MCF 10A (cell line): ENCODE results near the gene MRPS23. TPM values are rescaled to one million over a fixed set of nuclear protein-coding genes. Genes with fewer than 3 reads are reported as not detected.

Experiments
- BruUV-seq: library from RNA; stranded (reverse); fragments of 400-500 nt; replicated peaks from 2 replicates; lab custom pipeline; 2021; lab: Mats Ljungman, UMichigan
- CTCF ChIA-PET: fragments of 300-600 bp; sonication (Branson Sonifier 250); formaldehyde crosslinking; extraction: SDS; loops from one replicate; lab custom pipeline; 2021; ENCODE audit warnings: antibody characterized with exemption, inconsistent platforms; lab: Yijun Ruan, JAX
- POLR2A ChIA-PET: fragments of 300-600, 350-650 bp; sonication (Branson Sonifier 250); formaldehyde crosslinking; extraction: SDS; loops from one replicate; lab custom pipeline; 2020; ENCODE audit warnings: antibody characterized with exemption, inconsistent platforms; lab: Yijun Ruan, JAX
- DNase-seq: peaks from one replicate; pipeline ENCODE4 v3.0.0-alpha.2; 2018; ENCODE audit not compliant: unreplicated experiment
- H3K27ac Mint-ChIP-seq: one replicate; pipeline ENCODE4 v1.8.0; 2022; ENCODE audit warnings: mild to moderate bottlenecking, low read depth, mixed read lengths; ENCODE audit not compliant: unreplicated experiment
- H3K27me3 Mint-ChIP-seq: one replicate; pipeline ENCODE4 v1.8.0; 2022; ENCODE audit warnings: mixed read lengths; ENCODE audit not compliant: insufficient read depth, unreplicated experiment
- H3K36me3 Mint-ChIP-seq: one replicate; pipeline ENCODE4 v1.8.0; 2022; ENCODE audit warnings: mild to moderate bottlenecking, moderate library complexity, mixed read lengths; ENCODE audit not compliant: insufficient read depth, unreplicated experiment
- H3K4me1 Mint-ChIP-seq: one replicate; pipeline ENCODE4 v1.8.0; 2022; ENCODE audit warnings: mixed read lengths; ENCODE audit not compliant: insufficient read depth, unreplicated experiment
- H3K4me3 Mint-ChIP-seq: one replicate; pipeline ENCODE4 v1.8.0; 2022; ENCODE audit warnings: mild to moderate bottlenecking, moderate library complexity, mixed read lengths; ENCODE audit not compliant: unreplicated experiment
- H3K9me3 Mint-ChIP-seq: one replicate; pipeline ENCODE4 v1.8.0; 2022; ENCODE audit warnings: mixed read lengths; ENCODE audit not compliant: unreplicated experiment
- CTCF ChIP-seq: fragments of 200-600 bp; IDR thresholded peaks from one replicate; pipeline ENCODE4 v1.8.0; 2022; ENCODE audit warnings: antibody characterized with exemption, mild to moderate bottlenecking; ENCODE audit not compliant: unreplicated experiment
- intact Hi-C: fragments of 100-400 bp; cut with micrococcal nuclease; formaldehyde crosslinking; loops from 2 replicates; pipeline ENCODE4 v1.14.1; 2022
- total RNA-seq: library from RNA; stranded (reverse); gene quantifications from 2 replicates; pipeline ENCODE4 v1.2.3, GENCODE V29; 2022

Gene MRPS23
- total RNA-seq, 1 experiment from 2014 or later: 59.3 TPM

- Mint-ChIP-seq H3K36me3 (no peaks in the 10 kb centered on the region), H3K9me3 (no peaks in the 10 kb centered on the region), H3K27ac (no peak overlapping the region), H3K27me3 (no peaks in the 10 kb centered on the region), H3K4me3 (no peak overlapping the region), H3K4me1 (peaks cover 14% of the 10 kb centered on the region)
- TF ChIP-seq CTCF: no peak
- BruUV-seq: no TSS peak
- CTCF ChIA-PET: interaction anchor here (0.5 to 15.7 kb wide), 4 partner anchors 8 to 134 kb away, joined by 3 to 418 read pairs (median 4); partner anchors contain the start of gene VEZF1
- POLR2A ChIA-PET: interaction anchor here (0.6 to 3.4 kb wide), 5 partner anchors 8 to 145 kb away, joined by 3 to 19 read pairs (median 4); partner anchors contain the start of genes MRPS23 and SRSF1
- intact Hi-C loops: no loop called here
- no peak for DNase-seq
Measured at GRCh38 chr17:57861790-57862693, 12.2 kb upstream of the MRPS23 start.

GRCh38 chr17:57861000-57861789 is 11.4 kb upstream of the MRPS23 start:
- intact Hi-C loops: no loop called here
- peaks cover 14% of the 10 kb centered on the region for H3K4me1 Mint-ChIP-seq
- H3K27me3 Mint-ChIP-seq: no peaks in the 10 kb centered on the region
- POLR2A ChIA-PET: interaction anchor here (1.0 to 5.2 kb wide), 10 partner anchors 9 to 139 kb away, joined by 3 to 40 read pairs (median 8); partner anchors contain the start of gene MRPS23
- no peak overlapping the region for H3K27ac Mint-ChIP-seq
- no peak for TF ChIP-seq CTCF
- H3K9me3 Mint-ChIP-seq: no peaks in the 10 kb centered on the region
- no peaks in the 10 kb centered on the region for H3K36me3 Mint-ChIP-seq
- no TSS peak for BruUV-seq
- DNase-seq: no peak
- CTCF ChIA-PET: interaction anchor here (1.2 to 15.7 kb wide), 5 partner anchors 8 to 134 kb away, joined by 3 to 418 read pairs (median 73); partner anchors contain the start of gene VEZF1
- H3K4me3 Mint-ChIP-seq: no peak overlapping the region

- POLR2A ChIA-PET: interaction anchor here (1.0 to 5.2 kb wide), 13 partner anchors 8 to 140 kb away, joined by 3 to 40 read pairs (median 5); partner anchors contain the start of genes MRPS23 and VEZF1
- Mint-ChIP-seq H3K27me3 (no peaks in the 10 kb centered on the region), H3K27ac (no peak overlapping the region), H3K9me3 (no peaks in the 10 kb centered on the region), H3K36me3 (no peaks in the 10 kb centered on the region), H3K4me3 (no peak overlapping the region), H3K4me1 (peaks cover 14% of the 10 kb centered on the region)
- CTCF ChIA-PET: interaction anchor here (0.6 to 15.7 kb wide), 13 partner anchors 9 to 311 kb away, joined by 3 to 418 read pairs (median 13); partner anchors contain the start of gene VEZF1
- no peak for DNase-seq
- no peak for TF ChIP-seq CTCF
- intact Hi-C loops: no loop called here
- no TSS peak for BruUV-seq
Measured at GRCh38 chr17:57860414-57860999, 10.7 kb upstream of the MRPS23 start.
